Suprapubic skin (tissue), 4 donors: ENCODE results near the gene LMF2.

ENCODE experiments used
- EP300 ChIP-seq: sonication (generic); formaldehyde crosslinking; IDR thresholded peaks from one replicate; pipeline ENCODE4 v1.6.1; 2017; ENCODE audit warnings: antibody characterized with exemption
- POLR2A ChIP-seq, 2 donors: fragments of 450-650 bp; IDR thresholded peaks; one replicate each; pipeline ENCODE4 v1.6.1; 2017; ENCODE audit warnings: antibody characterized with exemption in 2 of 2, mild to moderate bottlenecking in 2 of 2, moderate library complexity in 2 of 2
- POLR2AphosphoS5 ChIP-seq, 3 donors: sonication (generic); formaldehyde crosslinking; IDR thresholded peaks; one replicate each; pipeline ENCODE4 v1.6.1; 2017; ENCODE audit warnings: antibody characterized with exemption in 3 of 3
- TF ChIP-seq, protein P1 (sequence below), 2 donors: fragments of 200-600 bp in 1 of 2; fragments of 450-650 bp in 1 of 2; sonication (generic) in 1 of 2; IDR thresholded peaks; one replicate each; pipeline ENCODE4 v1.5.1; 2016 to 2019; ENCODE audit warnings: antibody characterized with exemption in 2 of 2, mild to moderate bottlenecking in 1 of 2, moderate library complexity in 1 of 2

DNA sequence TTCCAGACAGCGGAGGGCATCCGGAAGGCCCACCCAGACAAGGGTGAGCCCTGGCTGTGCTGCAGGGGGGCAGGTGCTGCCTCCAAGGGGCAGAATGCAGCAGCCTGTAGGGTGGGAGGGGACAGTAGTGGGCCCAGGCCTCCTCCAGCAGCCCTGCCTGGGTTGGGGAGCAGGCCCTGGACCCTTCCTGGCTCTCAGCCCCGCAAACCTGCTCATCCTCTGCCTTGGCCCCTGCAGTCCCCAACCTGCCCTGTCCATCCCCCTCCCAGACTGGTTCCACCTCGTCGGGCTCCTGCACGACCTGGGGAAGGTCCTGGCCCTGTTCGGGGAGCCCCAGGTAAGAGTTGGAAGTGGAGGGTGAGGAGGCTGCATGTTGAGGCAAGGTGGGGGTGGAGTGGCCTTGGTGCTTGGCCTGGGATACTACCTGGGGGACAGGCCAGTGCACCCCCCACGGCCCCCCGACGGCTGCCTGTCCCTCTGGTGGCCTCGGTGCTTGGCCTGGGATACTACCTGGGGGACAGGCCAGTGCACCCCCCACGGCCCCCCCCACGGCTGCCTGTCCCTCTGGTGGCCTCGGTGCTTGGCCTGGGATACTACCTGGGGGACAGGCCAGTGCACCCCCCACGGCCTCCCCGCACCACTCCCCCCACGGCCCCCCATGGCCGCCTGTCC lies 19.4 kb downstream of the LMF2 start:
- TF ChIP-seq, protein P1, sequence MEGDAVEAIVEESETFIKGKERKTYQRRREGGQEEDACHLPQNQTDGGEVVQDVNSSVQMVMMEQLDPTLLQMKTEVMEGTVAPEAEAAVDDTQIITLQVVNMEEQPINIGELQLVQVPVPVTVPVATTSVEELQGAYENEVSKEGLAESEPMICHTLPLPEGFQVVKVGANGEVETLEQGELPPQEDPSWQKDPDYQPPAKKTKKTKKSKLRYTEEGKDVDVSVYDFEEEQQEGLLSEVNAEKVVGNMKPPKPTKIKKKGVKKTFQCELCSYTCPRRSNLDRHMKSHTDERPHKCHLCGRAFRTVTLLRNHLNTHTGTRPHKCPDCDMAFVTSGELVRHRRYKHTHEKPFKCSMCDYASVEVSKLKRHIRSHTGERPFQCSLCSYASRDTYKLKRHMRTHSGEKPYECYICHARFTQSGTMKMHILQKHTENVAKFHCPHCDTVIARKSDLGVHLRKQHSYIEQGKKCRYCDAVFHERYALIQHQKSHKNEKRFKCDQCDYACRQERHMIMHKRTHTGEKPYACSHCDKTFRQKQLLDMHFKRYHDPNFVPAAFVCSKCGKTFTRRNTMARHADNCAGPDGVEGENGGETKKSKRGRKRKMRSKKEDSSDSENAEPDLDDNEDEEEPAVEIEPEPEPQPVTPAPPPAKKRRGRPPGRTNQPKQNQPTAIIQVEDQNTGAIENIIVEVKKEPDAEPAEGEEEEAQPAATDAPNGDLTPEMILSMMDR (IDR thresholded peaks at IDR 0.05) = no peak
- TF ChIP-seq POLR2A (IDR thresholded peaks at IDR 0.05) = no peak
- no peak for TF ChIP-seq EP300
- no peak for TF ChIP-seq POLR2AphosphoS5 (IDR thresholded peaks at IDR 0.05)
